ENCODE results near the gene TNS1. TPM values are rescaled to one million over a fixed set of nuclear protein-coding genes. Genes with fewer than 3 reads are reported as not detected.

Gene TNS1
- total RNA-seq, 2 experiments from 2014 or later, result 0.15 to 0.61 TPM

GRCh38 chr2:217968023-217968422, 34.8 kb downstream of the TNS1 start:
- CTCF ChIA-PET, result no interaction called here
- POLR2A ChIA-PET, result no interaction called here

GRCh38 chr2:217966423-217967070, 36.2 kb downstream of the TNS1 start:
- POLR2A ChIA-PET, result no interaction called here
- CTCF ChIA-PET, result no interaction called here

- CTCF ChIA-PET, result no interaction called here
- POLR2A ChIA-PET, result no interaction called here
Measured at GRCh38 chr2:217964275-217965161, 38.3 kb downstream of the TNS1 start.

GRCh38 chr2:217960351-217960750, 42.4 kb downstream of the TNS1 start:
- CTCF ChIA-PET, result no interaction called here
- POLR2A ChIA-PET, result no interaction called here

GRCh38 chr2:217959723-217960122, 43.1 kb downstream of the TNS1 start:
- POLR2A ChIA-PET, result no interaction called here
- CTCF ChIA-PET, result no interaction called here

- ChIA-PET CTCF (no interaction called here), POLR2A (no interaction called here)
Measured at GRCh38 chr2:217958884-217959225, 43.9 kb downstream of the TNS1 start.

GRCh38 chr2:217958206-217958883, 44.5 kb downstream of the TNS1 start:
- POLR2A ChIA-PET, result no interaction called here
- CTCF ChIA-PET, result no interaction called here

- ChIA-PET POLR2A (no interaction called here), CTCF (interaction anchor here (0.9 kb wide), 1 partner anchor 32 kb away, joined by 3 read pairs; no protein-coding TSS in a partner anchor)
Measured at GRCh38 chr2:217956586-217957457, 46.0 kb downstream of the TNS1 start.

- ChIA-PET POLR2A (no interaction called here), CTCF (no interaction called here)
Measured at GRCh38 chr2:217955881-217956493, 46.8 kb downstream of the TNS1 start.

- ChIA-PET POLR2A (no interaction called here), CTCF (no interaction called here)
Measured at GRCh38 chr2:217954971-217955740, 47.6 kb downstream of the TNS1 start.

- ChIA-PET CTCF (no interaction called here), POLR2A (no interaction called here)
Measured at GRCh38 chr2:217954469-217954868, 48.3 kb downstream of the TNS1 start.

GRCh38 chr2:217954051-217954450, 48.7 kb downstream of the TNS1 start:
- POLR2A ChIA-PET, result no interaction called here

GRCh38 chr2:217953531-217953932, 49.3 kb downstream of the TNS1 start:
- ChIA-PET CTCF (no interaction called here), POLR2A (no interaction called here)

More at GRCh38 chr2:217954051-217954450, 48.7 kb downstream of the TNS1 start:
- CTCF ChIA-PET, result no interaction called here

GRCh38 chr2:217953011-217953481, 49.7 kb downstream of the TNS1 start:
- ChIA-PET CTCF (no interaction called here), POLR2A (no interaction called here)

- POLR2A ChIA-PET, result no interaction called here
Measured at GRCh38 chr2:217952409-217952808, 50.4 kb downstream of the TNS1 start.

GRCh38 chr2:217951521-217952247, 51.1 kb downstream of the TNS1 start:
- POLR2A ChIA-PET, result no interaction called here
- CTCF ChIA-PET, result interaction anchor here (0.5 kb wide), 1 partner anchor 12 kb away, joined by 3 read pairs; no protein-coding TSS in a partner anchor

More at GRCh38 chr2:217952409-217952808, 50.4 kb downstream of the TNS1 start:
- CTCF ChIA-PET, result no interaction called here

GRCh38 chr2:217951091-217951490, 51.7 kb downstream of the TNS1 start:
- POLR2A ChIA-PET, result no interaction called here
- CTCF ChIA-PET, result interaction anchor here (0.5 kb wide), 1 partner anchor 11 kb away, joined by 3 read pairs; no protein-coding TSS in a partner anchor

- CTCF ChIA-PET, result no interaction called here
- POLR2A ChIA-PET, result no interaction called here
Measured at GRCh38 chr2:217950401-217950871, 52.4 kb downstream of the TNS1 start.
